ENCODE data around the gene TVP23B.
"Not testable (repeated sequence)": the region's sequence is repeated elsewhere in the genome, so short reads cannot be mapped to it uniquely, and the experiment has no call there.

DNA sequence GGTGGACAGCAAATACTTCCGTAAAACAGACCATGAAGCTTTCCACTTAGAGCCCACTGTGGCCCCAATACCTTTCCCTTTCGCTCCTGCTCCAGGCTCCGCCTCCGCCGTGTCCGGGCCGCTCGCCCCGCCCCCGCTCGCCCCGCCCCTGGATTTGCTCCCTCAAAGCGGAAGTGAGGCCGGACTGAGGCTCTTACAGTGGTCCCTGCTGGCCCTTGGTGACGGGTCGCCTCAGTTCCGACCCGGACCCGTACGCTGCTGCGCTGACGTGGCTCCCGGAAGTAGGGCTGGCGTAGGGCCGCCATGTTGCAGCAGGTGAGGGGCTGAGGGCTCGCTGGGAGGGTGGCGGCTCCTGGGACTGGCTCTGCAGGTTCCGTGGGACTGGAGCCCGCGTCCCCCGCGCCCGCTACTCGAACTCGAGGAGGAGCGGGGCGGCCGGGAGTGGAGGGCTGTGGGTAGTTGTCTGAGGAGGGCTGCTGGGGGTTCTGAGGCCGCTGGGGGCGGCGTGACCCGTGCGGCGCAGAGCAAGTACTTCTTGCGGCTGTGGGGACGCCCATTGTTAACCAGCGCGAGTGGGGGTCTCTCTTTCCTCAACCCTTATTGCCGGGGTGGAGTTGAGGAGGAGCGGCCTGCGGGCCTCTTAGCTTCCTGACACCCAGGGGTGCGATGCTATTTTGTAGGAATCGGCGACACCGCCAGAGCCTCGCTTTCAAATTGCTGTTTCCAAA lies at the start of gene TVP23B:
- TF ChIP-seq, protein P1, sequence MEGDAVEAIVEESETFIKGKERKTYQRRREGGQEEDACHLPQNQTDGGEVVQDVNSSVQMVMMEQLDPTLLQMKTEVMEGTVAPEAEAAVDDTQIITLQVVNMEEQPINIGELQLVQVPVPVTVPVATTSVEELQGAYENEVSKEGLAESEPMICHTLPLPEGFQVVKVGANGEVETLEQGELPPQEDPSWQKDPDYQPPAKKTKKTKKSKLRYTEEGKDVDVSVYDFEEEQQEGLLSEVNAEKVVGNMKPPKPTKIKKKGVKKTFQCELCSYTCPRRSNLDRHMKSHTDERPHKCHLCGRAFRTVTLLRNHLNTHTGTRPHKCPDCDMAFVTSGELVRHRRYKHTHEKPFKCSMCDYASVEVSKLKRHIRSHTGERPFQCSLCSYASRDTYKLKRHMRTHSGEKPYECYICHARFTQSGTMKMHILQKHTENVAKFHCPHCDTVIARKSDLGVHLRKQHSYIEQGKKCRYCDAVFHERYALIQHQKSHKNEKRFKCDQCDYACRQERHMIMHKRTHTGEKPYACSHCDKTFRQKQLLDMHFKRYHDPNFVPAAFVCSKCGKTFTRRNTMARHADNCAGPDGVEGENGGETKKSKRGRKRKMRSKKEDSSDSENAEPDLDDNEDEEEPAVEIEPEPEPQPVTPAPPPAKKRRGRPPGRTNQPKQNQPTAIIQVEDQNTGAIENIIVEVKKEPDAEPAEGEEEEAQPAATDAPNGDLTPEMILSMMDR (IDR thresholded peaks at IDR 0.05; ENCODE audit: borderline replicate concordance, extremely low read depth, low read length, poor library complexity, severe bottlenecking) = not testable (repeated sequence)
- not testable (repeated sequence) for TF ChIP-seq EZH2 (IDR thresholded peaks at IDR 0.05; ENCODE audit: borderline replicate concordance, low read depth, low read length, severe bottlenecking)
